HEK293 (cell line): Measurements from ENCODE around the gene ANO2.

ENCODE experiments used
- CTCF ChIA-PET: fragments of 350-600 bp; formaldehyde crosslinking; extraction: SDS; loops from one replicate; lab custom pipeline; 2021; ENCODE audit warnings: antibody characterized with exemption; lab: Yijun Ruan, JAX
- POLR2A ChIA-PET: fragments of 300-600 bp; formaldehyde crosslinking; extraction: SDS; loops from one replicate; lab custom pipeline; 2020; ENCODE audit warnings: antibody characterized with exemption, inconsistent platforms; lab: Yijun Ruan, JAX
- H3K27ac ChIP-seq: fragments of 200-500 bp; sonication (Bioruptor generic); 2 replicates; pipeline ENCODE4 v1.5.1; 2014; ENCODE audit warnings: low read depth, low read length, control low read depth, inconsistent platforms; ENCODE audit errors: extremely low read depth
- H3K36me3 ChIP-seq, 2 experiments: fragments of 200-500 bp in 1 of 2; sonication (Bioruptor generic) in 1 of 2; 1 replicate in 1 of 2; 2 replicates in 1 of 2; pipeline ENCODE4 v1.5.1; 2014 to 2017; ENCODE audit warnings: inconsistent platforms in 2 of 2, low read length in 2 of 2; ENCODE audit not compliant: control insufficient read depth in 2 of 2, insufficient read depth in 1 of 2
- H3K4me1 ChIP-seq: fragments of 200-500 bp; sonication (Bioruptor generic); 2 replicates; pipeline ENCODE4 v1.5.1; 2014; ENCODE audit warnings: mild to moderate bottlenecking, low read length, inconsistent platforms; ENCODE audit not compliant: control insufficient read depth, insufficient read depth
- H3K4me3 ChIP-seq: 2 replicates; pipeline ENCODE4 v1.5.1; 2011; ENCODE audit warnings: low read depth, mild to moderate bottlenecking, control low read depth, low read length, moderate library complexity
- H3K9me3 ChIP-seq: fragments of 200-500 bp; sonication (Bioruptor generic); 2 replicates; pipeline ENCODE4 v1.5.1; 2014; ENCODE audit warnings: low read depth, low read length, inconsistent platforms; ENCODE audit not compliant: control insufficient read depth, insufficient read depth
- CTCF ChIP-seq: fragments of 450-650 bp; formaldehyde crosslinking; IDR thresholded peaks from 2 replicates; pipeline ENCODE4 v1.5.1; 2016; ENCODE audit warnings: missing biosample characterization, missing genetic modification characterization
- HOXA7 ChIP-seq: sonication (generic); formaldehyde crosslinking; IDR thresholded peaks from 2 replicates; pipeline ENCODE4 v1.8.1; 2022; ENCODE audit warnings: missing genetic modification reagents, borderline replicate concordance
- HOXC10 ChIP-seq: sonication (generic); formaldehyde crosslinking; IDR thresholded peaks from 2 replicates; pipeline ENCODE4 v1.8.1; 2023; ENCODE audit warnings: mild to moderate bottlenecking, missing genetic modification reagents
- PRDM2 ChIP-seq: fragments of 450-650 bp; formaldehyde crosslinking; IDR thresholded peaks from 2 replicates; pipeline ENCODE4 v1.5.1; 2016; ENCODE audit warnings: missing biosample characterization, missing genetic modification characterization, borderline replicate concordance
- YY1 ChIP-seq: fragments of 450-650 bp; formaldehyde crosslinking; IDR thresholded peaks from 2 replicates; pipeline ENCODE4 v1.5.1; 2018; ENCODE audit warnings: missing biosample characterization, missing genetic modification characterization
- ZNF140 ChIP-seq: fragments of 450-650 bp; formaldehyde crosslinking; IDR thresholded peaks from 2 replicates; pipeline ENCODE4 v1.5.1; 2016; ENCODE audit warnings: missing biosample characterization, missing genetic modification characterization
- ZNF155 ChIP-seq: fragments of 450-650 bp; formaldehyde crosslinking; IDR thresholded peaks from 2 replicates; pipeline ENCODE4 v1.5.1; 2016; ENCODE audit warnings: missing biosample characterization, missing genetic modification characterization
- ZNF175 ChIP-seq: fragments of 450-650 bp; formaldehyde crosslinking; IDR thresholded peaks from 2 replicates; pipeline ENCODE4 v1.5.1; 2016; ENCODE audit warnings: missing biosample characterization, missing genetic modification characterization
- ZNF202 ChIP-seq: fragments of 450-650 bp; formaldehyde crosslinking; IDR thresholded peaks from 2 replicates; pipeline ENCODE4 v1.5.1; 2016; ENCODE audit warnings: missing biosample characterization, missing genetic modification characterization, borderline replicate concordance
- ZNF24 ChIP-seq: fragments of 450-650 bp; formaldehyde crosslinking; IDR thresholded peaks from 2 replicates; pipeline ENCODE4 v1.5.1; 2016; ENCODE audit warnings: missing biosample characterization, missing genetic modification characterization
- ZNF266 ChIP-seq: fragments of 450-650 bp; formaldehyde crosslinking; IDR thresholded peaks from 2 replicates; pipeline ENCODE4 v1.5.1; 2016; ENCODE audit warnings: missing biosample characterization, missing genetic modification characterization, low read depth
- ZNF302 ChIP-seq: fragments of 450-650 bp; formaldehyde crosslinking; IDR thresholded peaks from 2 replicates; pipeline ENCODE4 v1.5.1; 2016; ENCODE audit warnings: missing biosample characterization, missing genetic modification characterization, low read depth
- ZNF404 ChIP-seq: fragments of 450-650 bp; formaldehyde crosslinking; IDR thresholded peaks from 2 replicates; pipeline ENCODE4 v1.5.1; 2017; ENCODE audit warnings: missing biosample characterization, missing genetic modification characterization
- ZNF560 ChIP-seq: fragments of 450-650 bp; formaldehyde crosslinking; IDR thresholded peaks from 2 replicates; pipeline ENCODE4 v1.5.1; 2017; ENCODE audit warnings: missing biosample characterization, missing genetic modification characterization, borderline replicate concordance
- ZNF596 ChIP-seq: fragments of 450-650 bp; IDR thresholded peaks from 2 replicates; pipeline ENCODE4 v1.5.0; 2018; ENCODE audit warnings: missing biosample characterization, mild to moderate bottlenecking, missing genetic modification characterization, moderate library complexity
- ZNF645 ChIP-seq: fragments of 450-650 bp; formaldehyde crosslinking; IDR thresholded peaks from 2 replicates; pipeline ENCODE4; 2016; ENCODE audit warnings: missing biosample characterization, missing genetic modification characterization
- ZNF660 ChIP-seq: fragments of 450-650 bp; IDR thresholded peaks from 2 replicates; pipeline ENCODE4 v1.5.1; 2018; ENCODE audit warnings: missing biosample characterization, mild to moderate bottlenecking, missing genetic modification characterization
- ZNF664 ChIP-seq: fragments of 450-650 bp; formaldehyde crosslinking; IDR thresholded peaks from 2 replicates; pipeline ENCODE4 v1.5.1; 2016; ENCODE audit warnings: missing biosample characterization, missing genetic modification characterization
- ZNF776 ChIP-seq: fragments of 450-650 bp; formaldehyde crosslinking; IDR thresholded peaks from 2 replicates; pipeline ENCODE4 v1.5.0; 2017; ENCODE audit warnings: missing biosample characterization, missing genetic modification characterization, borderline replicate concordance
- ZNF843 ChIP-seq: fragments of 450-650 bp; formaldehyde crosslinking; IDR thresholded peaks from 2 replicates; pipeline ENCODE4 v1.5.1; 2016; ENCODE audit warnings: missing biosample characterization, missing genetic modification characterization
- TF ChIP-seq, protein P1 (sequence below): fragments of 450-650 bp; formaldehyde crosslinking; IDR thresholded peaks from 2 replicates; pipeline ENCODE4 v1.5.1; 2016; ENCODE audit warnings: missing biosample characterization, missing genetic modification characterization, borderline replicate concordance
- TF ChIP-seq, protein P2 (sequence below): fragments of 450-650 bp; formaldehyde crosslinking; IDR thresholded peaks from 2 replicates; pipeline ENCODE4 v1.5.1; 2017; ENCODE audit warnings: missing biosample characterization, missing genetic modification characterization

Gene ANO2

GRCh38 chr12:5626151-5626550, 318.9 kb downstream of the ANO2 start:
- H3K36me3 ChIP-seq: no peaks in the 10 kb centered on the region
- H3K27ac ChIP-seq: no peak overlapping the region
- H3K9me3 ChIP-seq: no peaks in the 10 kb centered on the region
- TF ChIP-seq ZNF140 (tag by site-specific recombination): no peak
- TF ChIP-seq YY1 (tag by site-specific recombination): no peak
- TF ChIP-seq ZNF155 (tag by site-specific recombination): no peak
- no peak for TF ChIP-seq ZNF175 (tag by site-specific recombination)
- TF ChIP-seq ZNF24 (tag by site-specific recombination): no peak
- TF ChIP-seq HOXC10: no peak
- TF ChIP-seq ZNF202 (tag by site-specific recombination): no peak
- no peak for TF ChIP-seq HOXA7 (CRISPR knock-in tag)
- no peak for TF ChIP-seq ZNF664 (tag by site-specific recombination)
- no peak for TF ChIP-seq ZNF266 (tag by site-specific recombination)
- TF ChIP-seq ZNF645: no peak
- TF ChIP-seq, protein P1, sequence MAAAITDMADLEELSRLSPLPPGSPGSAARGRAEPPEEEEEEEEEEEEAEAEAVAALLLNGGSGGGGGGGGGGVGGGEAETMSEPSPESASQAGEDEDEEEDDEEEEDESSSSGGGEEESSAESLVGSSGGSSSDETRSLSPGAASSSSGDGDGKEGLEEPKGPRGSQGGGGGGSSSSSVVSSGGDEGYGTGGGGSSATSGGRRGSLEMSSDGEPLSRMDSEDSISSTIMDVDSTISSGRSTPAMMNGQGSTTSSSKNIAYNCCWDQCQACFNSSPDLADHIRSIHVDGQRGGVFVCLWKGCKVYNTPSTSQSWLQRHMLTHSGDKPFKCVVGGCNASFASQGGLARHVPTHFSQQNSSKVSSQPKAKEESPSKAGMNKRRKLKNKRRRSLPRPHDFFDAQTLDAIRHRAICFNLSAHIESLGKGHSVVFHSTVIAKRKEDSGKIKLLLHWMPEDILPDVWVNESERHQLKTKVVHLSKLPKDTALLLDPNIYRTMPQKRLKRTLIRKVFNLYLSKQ (tag by site-specific recombination): no peak
- TF ChIP-seq ZNF660: no peak
- TF ChIP-seq PRDM2: no peak
- TF ChIP-seq, protein P2, sequence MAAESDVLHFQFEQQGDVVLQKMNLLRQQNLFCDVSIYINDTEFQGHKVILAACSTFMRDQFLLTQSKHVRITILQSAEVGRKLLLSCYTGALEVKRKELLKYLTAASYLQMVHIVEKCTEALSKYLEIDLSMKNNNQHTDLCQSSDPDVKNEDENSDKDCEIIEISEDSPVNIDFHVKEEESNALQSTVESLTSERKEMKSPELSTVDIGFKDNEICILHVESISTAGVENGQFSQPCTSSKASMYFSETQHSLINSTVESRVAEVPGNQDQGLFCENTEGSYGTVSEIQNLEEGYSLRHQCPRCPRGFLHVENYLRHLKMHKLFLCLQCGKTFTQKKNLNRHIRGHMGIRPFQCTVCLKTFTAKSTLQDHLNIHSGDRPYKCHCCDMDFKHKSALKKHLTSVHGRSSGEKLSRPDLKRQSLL: no peak
- no peaks in the 10 kb centered on the region for H3K4me1 ChIP-seq
- no peak overlapping the region for H3K4me3 ChIP-seq
- ChIA-PET CTCF (no interaction called here), POLR2A (no interaction called here)

DNA sequence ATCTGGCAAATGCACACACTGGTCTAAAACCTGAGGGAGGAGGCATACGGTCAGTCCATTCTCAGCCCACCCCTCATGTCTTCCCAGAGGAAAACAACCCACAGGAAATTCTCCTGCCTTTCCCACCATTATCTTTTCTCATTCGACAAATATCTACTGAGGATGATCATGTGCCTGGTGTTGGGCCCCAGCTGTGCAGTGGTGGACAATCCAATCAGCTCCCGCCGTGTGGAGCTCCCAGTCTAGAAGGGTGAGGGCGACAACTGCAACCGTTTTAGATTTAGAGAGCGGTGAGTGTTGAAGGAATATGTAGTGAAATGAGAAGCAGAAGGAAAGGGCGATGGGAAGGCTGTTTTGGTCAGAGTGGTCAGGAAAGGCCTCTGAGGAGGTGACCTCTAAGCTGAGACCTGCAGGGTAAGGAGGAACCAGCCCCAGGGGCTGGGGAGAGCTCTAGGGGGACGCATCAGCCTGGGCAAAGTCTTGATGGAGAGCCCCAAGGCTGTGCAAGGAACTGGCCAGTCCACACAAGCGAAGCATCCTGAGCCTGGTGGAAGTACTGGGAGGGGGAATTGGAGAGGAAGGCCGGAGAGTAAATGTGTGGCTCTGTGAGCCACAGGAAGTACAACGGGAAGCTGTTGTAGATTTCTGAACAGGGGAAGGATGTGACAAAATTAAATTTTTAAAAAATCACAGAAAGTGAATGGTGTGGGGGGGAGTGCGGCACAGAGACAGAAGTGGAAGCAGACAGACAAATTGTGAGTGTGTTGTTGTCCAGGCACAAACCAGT, 320.4 kb downstream of the ANO2 start:
- TF ChIP-seq ZNF175 (tag by site-specific recombination) (no peak), ZNF302 (no peak), ZNF560 (tag by site-specific recombination) (no peak), ZNF843 (tag by site-specific recombination) (no peak), CTCF (tag by site-specific recombination) (no peak), ZNF404 (tag by site-specific recombination) (no peak), ZNF776 (tag by site-specific recombination) (no peak), ZNF596 (tag by site-specific recombination) (no peak)
- TF ChIP-seq, protein P2: no peak
- H3K27ac ChIP-seq: no peak overlapping the region
- no peaks in the 10 kb centered on the region for H3K36me3 ChIP-seq
- no peaks in the 10 kb centered on the region for H3K9me3 ChIP-seq
- H3K4me3 ChIP-seq: no peak overlapping the region
- no peaks in the 10 kb centered on the region for H3K4me1 ChIP-seq
- POLR2A ChIA-PET: no interaction called here
- CTCF ChIA-PET: interaction anchor here (0.7 kb wide), 1 partner anchor 13 kb away, joined by 3 read pairs; no protein-coding TSS in a partner anchor
